DMS114 treated with DMSO at 0.1 percent for 48 hours (cell line): ENCODE results near the gene JAK2.

Experiments
- DNase-seq: peaks from one replicate; lab custom pipeline; 2025; ENCODE audit not compliant: unreplicated experiment; lab: John Stamatoyannopoulos, UW

The JAK2 gene

DNA sequence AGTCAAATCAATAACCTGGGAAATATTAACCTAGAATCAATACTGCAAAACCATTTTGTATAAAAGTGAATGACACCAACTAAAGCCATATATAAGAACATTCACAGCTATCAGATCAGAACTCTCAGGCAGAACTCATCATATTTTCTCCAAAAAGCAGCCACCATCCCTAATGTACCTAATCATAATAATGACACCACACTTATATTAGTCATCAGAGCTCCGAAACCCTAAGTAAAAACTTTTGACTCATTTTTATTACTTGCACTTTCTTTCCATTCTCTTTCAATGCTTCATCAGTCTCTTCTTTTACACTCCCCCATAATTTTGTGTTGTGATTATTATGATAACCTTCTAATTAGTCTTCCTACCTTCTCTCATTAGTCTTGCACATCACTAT is 155.1 kb downstream of the JAK2 start:
- DNase-seq: no peak

DNA sequence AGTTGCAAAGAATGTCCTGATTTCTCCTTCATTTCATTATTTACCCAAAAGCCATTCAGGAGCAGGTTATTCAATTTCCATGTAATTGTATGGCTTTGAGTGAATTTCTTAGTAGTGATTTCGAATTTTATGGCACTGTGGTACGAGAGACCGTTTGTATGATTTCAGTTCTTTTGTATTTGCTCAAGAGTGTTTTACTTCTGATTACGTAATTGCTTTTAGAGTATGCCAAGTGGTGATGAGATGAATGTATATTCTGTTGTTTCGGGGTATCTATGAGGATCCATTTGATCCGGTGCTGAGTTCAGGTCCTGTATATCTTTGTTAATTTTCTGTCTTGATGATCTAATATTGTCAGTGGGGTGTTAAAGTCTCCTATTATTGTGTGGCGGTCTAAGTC is 159.1 kb downstream of the JAK2 start:
- DNase-seq: no peak

DNA sequence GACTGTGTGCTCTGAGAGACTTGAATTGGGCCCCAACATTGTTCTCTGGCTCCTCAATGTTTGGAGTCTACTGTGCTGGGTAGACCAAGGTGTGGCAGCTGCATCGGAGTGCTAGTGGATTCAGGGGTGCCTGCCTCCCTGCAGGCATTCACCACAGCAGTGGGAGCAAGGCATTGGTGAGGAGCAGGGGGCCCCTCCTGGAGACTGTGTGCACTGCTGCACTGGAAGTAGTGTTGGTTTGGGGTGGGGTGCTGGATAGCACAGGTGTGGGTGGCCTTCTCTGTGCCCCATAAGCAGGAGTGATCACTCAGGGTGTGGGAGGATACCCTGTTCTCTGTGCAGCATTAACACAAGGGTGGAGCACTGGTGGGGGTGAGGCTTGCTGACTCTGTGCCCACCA is 161.2 kb downstream of the JAK2 start:
- no peak for DNase-seq
